RPMI7951 (cell line): ENCODE measurements around the gene COMMD1. TPM values are rescaled to one million over a fixed set of nuclear protein-coding genes. Genes with fewer than 3 reads are reported as not detected.
"Not testable (repeated sequence)": the region's sequence is repeated elsewhere in the genome, so short reads cannot be mapped to it uniquely, and the experiment has no call there.

ENCODE experiments used
- DNase-seq: peaks from one replicate; pipeline ENCODE4 v3.0.0-alpha.2; 2012; ENCODE audit warnings: low read depth
- total RNA-seq: library from RNA; depleted of rRNA; stranded (reverse); fragments of >200 nt; shearing (Covaris generic); gene quantifications from 2 replicates; pipeline ENCODE4 v1.2.3, GENCODE V29; 2014; rRNA removed

COMMD1 gene
- 78.7 and 100 TPM in 2 replicates for total RNA-seq

- DNase-seq = peak; percentile 74
These were observed at the start of gene COMMD1 for GRCh38 chr2:61905372-61906185. COMMD1 (plus strand) TSS chr2:61905674; CDS start chr2:61905679, 5 bp downstream.

- DNase-seq = no peak
These were observed 48.2 kb upstream of the COMMD1 start for GRCh38 chr2:61857224-61857623.

GRCh38 chr2:61862085-61862484, 43.4 kb upstream of the COMMD1 start:
- DNase-seq = no peak

GRCh38 chr2:61866482-61867089, 38.9 kb upstream of the COMMD1 start:
- not testable (repeated sequence) for DNase-seq

GRCh38 chr2:61876400-61876799, 29.1 kb upstream of the COMMD1 start:
- DNase-seq = no peak

- DNase-seq = no peak
These were observed 27.8 kb upstream of the COMMD1 start for GRCh38 chr2:61877571-61878245.

GRCh38 chr2:61878761-61879160, 26.7 kb upstream of the COMMD1 start:
- no peak for DNase-seq

- not testable (repeated sequence) for DNase-seq
These were observed 26.1 kb upstream of the COMMD1 start for GRCh38 chr2:61879351-61879750.

- no peak for DNase-seq
These were observed 22.6 kb upstream of the COMMD1 start for GRCh38 chr2:61882850-61883249.

GRCh38 chr2:61885896-61886603, 19.4 kb upstream of the COMMD1 start:
- DNase-seq = no peak

- peak; percentile 41 for DNase-seq
These were observed 17.7 kb upstream of the COMMD1 start for GRCh38 chr2:61887717-61888266.

GRCh38 chr2:61888267-61889055, 17.0 kb upstream of the COMMD1 start, which contains the start of gene CCT4:
CCT4 (minus strand) TSS chr2:61888656; CDS start chr2:61888507, 149 bp downstream.
- DNase-seq = peak; percentile 83

GRCh38 chr2:61898810-61899209, 6.7 kb upstream of the COMMD1 start:
- DNase-seq = peak; percentile 20

- DNase-seq = no peak
These were observed 5.2 kb upstream of the COMMD1 start for GRCh38 chr2:61900281-61900680.

GRCh38 chr2:61906186-61906470, 654 bp downstream of the COMMD1 start:
- no peak for DNase-seq

- no peak for DNase-seq
These were observed 3.6 kb downstream of the COMMD1 start for GRCh38 chr2:61909116-61909515.

GRCh38 chr2:61910603-61911002, 5.1 kb downstream of the COMMD1 start:
- no peak for DNase-seq

GRCh38 chr2:61911510-61911909, 6.0 kb downstream of the COMMD1 start:
- DNase-seq = no peak

- DNase-seq = not testable (repeated sequence)
These were observed 9.3 kb downstream of the COMMD1 start for GRCh38 chr2:61914794-61915193.

- DNase-seq = no peak
These were observed 15.1 kb downstream of the COMMD1 start for GRCh38 chr2:61920548-61920947.

GRCh38 chr2:61922714-61923113, 17.2 kb downstream of the COMMD1 start:
- DNase-seq = no peak
